ENCODE results near the gene RTRAF. TPM values are rescaled to one million over a fixed set of nuclear protein-coding genes. Genes with fewer than 3 reads are reported as not detected.
A peak's percentile ranks its signal among the peaks of the same experiment; 100 is the strongest.

The RTRAF gene
- total and polyA plus RNA-seq, 9 of the 15 experiments (the other 6 are each of a cell fraction or from before 2014, with no cell fraction given) = 126 to 204 (median 155) TPM

GRCh38 chr14:51989293-51990234 is at the start of gene RTRAF (continued):
- TF ChIP-seq ETS1 (conservative IDR thresholded peaks at IDR 0.05; ENCODE audit: control insufficient read depth, low read depth, low read length) = peak; percentile 12; the same call in 1 of the 2 replicates
- TF ChIP-seq OTX1 (CRISPR knock-in tag; IDR thresholded peaks at IDR 0.05) = no peak
- TF ChIP-seq DIDO1 (tag; IDR thresholded peaks at IDR 0.05; ENCODE audit: low read depth) = peak; percentile 72
- peak; percentile 98 for TF ChIP-seq RBM25 (IDR thresholded peaks at IDR 0.05; ENCODE audit: low read depth, low read length, severe bottlenecking)
- TF ChIP-seq CBX2 (IDR thresholded peaks at IDR 0.05; ENCODE audit: insufficient read depth, low read length, poor library complexity, severe bottlenecking) = no peak
- TF ChIP-seq CHD2 (IDR thresholded peaks at IDR 0.05; ENCODE audit: low read depth, low read length) = peak; percentile 58
- TF ChIP-seq KDM2B (CRISPR knock-in tag; IDR thresholded peaks at IDR 0.05) = no peak
- TF ChIP-seq EGR1 (conservative IDR thresholded peaks at IDR 0.05) = peak; percentile 70
- peak; percentile 43; the same call in 1 of the 2 replicates for TF ChIP-seq VEZF1 (CRISPR knock-in tag; IDR thresholded peaks at IDR 0.05)
- peak; percentile 86 for TF ChIP-seq SIN3B (IDR thresholded peaks at IDR 0.05; ENCODE audit: low read depth)
- TF ChIP-seq MNT (conservative IDR thresholded peaks at IDR 0.05) = peak; percentile 41 to 75; a peak in 2 of 4 replicates
- no peak for TF ChIP-seq DPF2 (IDR thresholded peaks at IDR 0.05)
- peak; percentile 69 for TF ChIP-seq ATF7 (IDR thresholded peaks at IDR 0.05)
- peak; percentile 94 for TF ChIP-seq C11orf30 (IDR thresholded peaks at IDR 0.05; ENCODE audit: low read depth)
- peak; percentile 86 for TF ChIP-seq PHF20 (IDR thresholded peaks at IDR 0.05; ENCODE audit: partially characterized antibody)
- TF ChIP-seq POLR2H (tag; IDR thresholded peaks at IDR 0.05; ENCODE audit: low read depth) = peak; percentile 47
- TF ChIP-seq IRF9 (tag; IDR thresholded peaks at IDR 0.05) = no peak
- TF ChIP-seq MYC (IDR thresholded peaks at IDR 0.05; ENCODE audit: low read depth, low read length) = peak; percentile 70; the same call in 1 of the 2 replicates
- TF ChIP-seq MYC (CRISPR knock-in tag; IDR thresholded peaks at IDR 0.05; ENCODE audit: borderline replicate concordance, low read depth) = no peak
- TF ChIP-seq ARNT (IDR thresholded peaks at IDR 0.05) = no peak
- peak; percentile 90 for TF ChIP-seq RBBP5 (IDR thresholded peaks at IDR 0.05; ENCODE audit: borderline replicate concordance, insufficient read depth, low read length, poor library complexity, severe bottlenecking)

Measured in K562 (cell line).